GM12878 (cell line): ENCODE results near the gene NEGR1. TPM values are rescaled to one million over a fixed set of nuclear protein-coding genes. Genes with fewer than 3 reads are reported as not detected.

Experiments used
- DPF2 ChIP-seq: fragments of 450-650 bp; IDR thresholded peaks from 2 replicates; pipeline ENCODE4 v1.6.1; 2017; ENCODE audit warnings: mild to moderate bottlenecking
- ETV6 ChIP-seq, 2 experiments: fragments of 450-650 bp in 1 of 2; IDR thresholded peaks in 1 of 2; conservative IDR thresholded peaks in 1 of 2; 2 replicates each; pipeline ENCODE4 v1.6.1; 2014; ENCODE audit warnings: antibody characterized with exemption in 1 of 2, borderline replicate concordance in 1 of 2, low read depth in 1 of 2, mild to moderate bottlenecking in 1 of 2, moderate library complexity in 1 of 2
- GABPA ChIP-seq: IDR thresholded peaks from 2 replicates; pipeline ENCODE4 v1.6.1; 2014; ENCODE audit warnings: antibody characterized with exemption, low read depth, mild to moderate bottlenecking, inconsistent platforms
- NFYB ChIP-seq: IDR thresholded peaks from 2 replicates; pipeline ENCODE4 v1.6.1; 2011; ENCODE audit warnings: low read depth, mild to moderate bottlenecking, low read length, improper control_type of control experiment, moderate library complexity; ENCODE audit not compliant: insufficient read depth
- SRF ChIP-seq, 2 experiments: IDR thresholded peaks; 2 replicates each; pipeline ENCODE4 v1.6.1; 2011; ENCODE audit warnings: low read depth in 2 of 2, low read length in 2 of 2, mild to moderate bottlenecking in 1 of 2, moderate library complexity in 1 of 2
- SUZ12 ChIP-seq: fragments of 200-600 bp; sonication (generic); IDR thresholded peaks from one replicate; pipeline ENCODE4 v1.6.1; 2018; ENCODE audit warnings: antibody characterized with exemption, mild to moderate bottlenecking; ENCODE audit not compliant: unreplicated experiment
- TARDBP ChIP-seq: IDR thresholded peaks from 2 replicates; pipeline ENCODE4 v1.6.1; 2016; ENCODE audit warnings: borderline replicate concordance
- ZBED1 ChIP-seq: IDR thresholded peaks from 2 replicates; pipeline ENCODE4 v1.6.1; 2016; ENCODE audit warnings: borderline replicate concordance
- polyA plus RNA-seq, 11 experiments: library from polyadenylated mRNA; depleted of rRNA in 4 of 11; unstranded in 6 of 11; stranded (reverse) in 5 of 11; fragments of >200 nt; fragmentation: Nextera tagmentation in 4 of 11; fragmentation: Illumina TruSeq in 1 of 11; extraction: Ambion mirVana in 4 of 11; extraction: Trizol in 1 of 11; gene quantifications; 1 replicate in 1 of 11; 2 replicates in 10 of 11; pipeline versions ENCODE4 v1.2.1 to v1.2.3, GENCODE V29; 2011 to 2016; ENCODE audit warnings: inconsistent platforms in 2 of 11, missing spikeins in 2 of 11, low read depth in 1 of 11
- total RNA-seq, 4 experiments: library from RNA; depleted of rRNA in 3 of 4; stranded (reverse); fragments of >200 nt in 3 of 4; fragmentation: Illumina TruSeq in 1 of 4; extraction: Trizol in 1 of 4; gene quantifications; 2 replicates each; pipeline versions ENCODE4 v1.2.1 to v1.2.3, GENCODE V29; 2013 to 2021
- TF ChIP-seq, protein P1 (sequence below): fragments of 150-350 bp; IDR thresholded peaks from 2 replicates; pipeline ENCODE4 v1.6.1; 2016; ENCODE audit warnings: low read depth, low read length
- TF ChIP-seq, protein P2 (sequence below): IDR thresholded peaks from 2 replicates; pipeline ENCODE4 v1.6.1; 2012; ENCODE audit warnings: low read length, inconsistent platforms

NEGR1 gene
- total and polyA plus RNA-seq, 10 of the 15 experiments (the other 5 are each of a cell fraction or from before 2014, with no cell fraction given), result under 0.01 to 0.03 (median 0.01) TPM; not detected in 7

DNA sequence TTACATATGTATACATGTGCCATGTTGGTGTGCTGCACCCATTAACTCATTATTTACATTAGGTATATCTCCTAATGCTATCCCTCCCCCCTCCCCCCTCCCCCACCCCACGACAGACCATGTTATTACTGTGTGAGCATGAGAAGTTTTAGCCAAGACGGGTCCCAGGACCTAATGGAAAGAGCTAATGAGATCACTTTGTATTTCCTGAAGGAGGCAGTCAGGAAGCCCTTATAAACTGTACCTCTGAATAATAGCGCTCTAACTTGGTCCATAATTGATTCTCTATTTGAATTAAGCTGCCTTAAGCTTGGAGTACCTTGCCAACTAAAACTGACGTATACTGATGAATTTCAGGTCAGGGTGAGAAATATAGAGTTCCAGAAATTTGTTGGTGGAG is 4.1 kb upstream of the NEGR1 start (continued):
- TF ChIP-seq, protein P1, sequence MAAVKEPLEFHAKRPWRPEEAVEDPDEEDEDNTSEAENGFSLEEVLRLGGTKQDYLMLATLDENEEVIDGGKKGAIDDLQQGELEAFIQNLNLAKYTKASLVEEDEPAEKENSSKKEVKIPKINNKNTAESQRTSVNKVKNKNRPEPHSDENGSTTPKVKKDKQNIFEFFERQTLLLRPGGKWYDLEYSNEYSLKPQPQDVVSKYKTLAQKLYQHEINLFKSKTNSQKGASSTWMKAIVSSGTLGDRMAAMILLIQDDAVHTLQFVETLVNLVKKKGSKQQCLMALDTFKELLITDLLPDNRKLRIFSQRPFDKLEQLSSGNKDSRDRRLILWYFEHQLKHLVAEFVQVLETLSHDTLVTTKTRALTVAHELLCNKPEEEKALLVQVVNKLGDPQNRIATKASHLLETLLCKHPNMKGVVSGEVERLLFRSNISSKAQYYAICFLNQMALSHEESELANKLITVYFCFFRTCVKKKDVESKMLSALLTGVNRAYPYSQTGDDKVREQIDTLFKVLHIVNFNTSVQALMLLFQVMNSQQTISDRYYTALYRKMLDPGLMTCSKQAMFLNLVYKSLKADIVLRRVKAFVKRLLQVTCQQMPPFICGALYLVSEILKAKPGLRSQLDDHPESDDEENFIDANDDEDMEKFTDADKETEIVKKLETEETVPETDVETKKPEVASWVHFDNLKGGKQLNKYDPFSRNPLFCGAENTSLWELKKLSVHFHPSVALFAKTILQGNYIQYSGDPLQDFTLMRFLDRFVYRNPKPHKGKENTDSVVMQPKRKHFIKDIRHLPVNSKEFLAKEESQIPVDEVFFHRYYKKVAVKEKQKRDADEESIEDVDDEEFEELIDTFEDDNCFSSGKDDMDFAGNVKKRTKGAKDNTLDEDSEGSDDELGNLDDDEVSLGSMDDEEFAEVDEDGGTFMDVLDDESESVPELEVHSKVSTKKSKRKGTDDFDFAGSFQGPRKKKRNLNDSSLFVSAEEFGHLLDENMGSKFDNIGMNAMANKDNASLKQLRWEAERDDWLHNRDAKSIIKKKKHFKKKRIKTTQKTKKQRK, result no peak
- TF ChIP-seq, protein P2, sequence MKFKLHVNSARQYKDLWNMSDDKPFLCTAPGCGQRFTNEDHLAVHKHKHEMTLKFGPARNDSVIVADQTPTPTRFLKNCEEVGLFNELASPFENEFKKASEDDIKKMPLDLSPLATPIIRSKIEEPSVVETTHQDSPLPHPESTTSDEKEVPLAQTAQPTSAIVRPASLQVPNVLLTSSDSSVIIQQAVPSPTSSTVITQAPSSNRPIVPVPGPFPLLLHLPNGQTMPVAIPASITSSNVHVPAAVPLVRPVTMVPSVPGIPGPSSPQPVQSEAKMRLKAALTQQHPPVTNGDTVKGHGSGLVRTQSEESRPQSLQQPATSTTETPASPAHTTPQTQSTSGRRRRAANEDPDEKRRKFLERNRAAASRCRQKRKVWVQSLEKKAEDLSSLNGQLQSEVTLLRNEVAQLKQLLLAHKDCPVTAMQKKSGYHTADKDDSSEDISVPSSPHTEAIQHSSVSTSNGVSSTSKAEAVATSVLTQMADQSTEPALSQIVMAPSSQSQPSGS, result no peak
- TF ChIP-seq GABPA, result no peak
- no peak for TF ChIP-seq ZBED1
- TF ChIP-seq ETV6 (conservative IDR thresholded peaks at IDR 0.05 in 1 of 2, IDR thresholded peaks at IDR 0.05 in 1 of 2; ENCODE audit: borderline replicate concordance in 1 of 2, low read depth in 1 of 2), result no peak
- no peak for TF ChIP-seq TARDBP
- TF ChIP-seq NFYB, result no peak
- TF ChIP-seq DPF2, result no peak
- TF ChIP-seq SUZ12, result no peak
- no peak for TF ChIP-seq SRF (IDR thresholded peaks at IDR 0.05; ENCODE audit: low read depth in 2 of 2, low read length in 2 of 2)
